Bronchial epithelial cell (primary cell): ENCODE measurements around the gene ORC6. TPM values are rescaled to one million over a fixed set of nuclear protein-coding genes. Genes with fewer than 3 reads are reported as not detected.

Source experiments
- DNase-seq: peaks from one replicate; pipeline ENCODE4 v3.0.0-alpha.2; 2010; ENCODE audit warnings: low read depth
- FAIRE-seq: peaks from 2 replicates; lab custom pipeline; 2011; peaks lifted over from hg19 to GRCh38; lab: Jason Lieb, UNC
- H3K27me3 ChIP-seq: 2 replicates; pipeline ENCODE4 v1.5.1; 2011; ENCODE audit warnings: low read length; ENCODE audit not compliant: control insufficient read depth, insufficient read depth
- H3K36me3 ChIP-seq: 2 replicates; pipeline ENCODE4 v1.5.1; 2011; ENCODE audit warnings: low read length; ENCODE audit not compliant: control insufficient read depth, insufficient read depth
- H3K4me3 ChIP-seq: 2 replicates; pipeline ENCODE4 v1.5.1; 2011; ENCODE audit warnings: mild to moderate bottlenecking, low read depth, low read length, control low read depth
- total RNA-seq: library from RNA; depleted of rRNA; stranded (reverse); fragments of >200 nt; gene quantifications from 2 replicates; pipeline ENCODE4 v1.2.1, GENCODE V29; 2014
- TF ChIP-seq, protein P1 (sequence below): IDR thresholded peaks from 2 replicates; pipeline ENCODE4 v1.5.1; 2011; ENCODE audit warnings: mild to moderate bottlenecking, moderate library complexity, low read length, control low read depth, inconsistent platforms; ENCODE audit not compliant: insufficient read depth, severe bottlenecking

The ORC6 gene
- total RNA-seq, 1 donor from 2014 or later = 1.3 TPM

- TF ChIP-seq, protein P1, sequence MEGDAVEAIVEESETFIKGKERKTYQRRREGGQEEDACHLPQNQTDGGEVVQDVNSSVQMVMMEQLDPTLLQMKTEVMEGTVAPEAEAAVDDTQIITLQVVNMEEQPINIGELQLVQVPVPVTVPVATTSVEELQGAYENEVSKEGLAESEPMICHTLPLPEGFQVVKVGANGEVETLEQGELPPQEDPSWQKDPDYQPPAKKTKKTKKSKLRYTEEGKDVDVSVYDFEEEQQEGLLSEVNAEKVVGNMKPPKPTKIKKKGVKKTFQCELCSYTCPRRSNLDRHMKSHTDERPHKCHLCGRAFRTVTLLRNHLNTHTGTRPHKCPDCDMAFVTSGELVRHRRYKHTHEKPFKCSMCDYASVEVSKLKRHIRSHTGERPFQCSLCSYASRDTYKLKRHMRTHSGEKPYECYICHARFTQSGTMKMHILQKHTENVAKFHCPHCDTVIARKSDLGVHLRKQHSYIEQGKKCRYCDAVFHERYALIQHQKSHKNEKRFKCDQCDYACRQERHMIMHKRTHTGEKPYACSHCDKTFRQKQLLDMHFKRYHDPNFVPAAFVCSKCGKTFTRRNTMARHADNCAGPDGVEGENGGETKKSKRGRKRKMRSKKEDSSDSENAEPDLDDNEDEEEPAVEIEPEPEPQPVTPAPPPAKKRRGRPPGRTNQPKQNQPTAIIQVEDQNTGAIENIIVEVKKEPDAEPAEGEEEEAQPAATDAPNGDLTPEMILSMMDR = no peak
- no peaks in the 10 kb centered on the region for H3K27me3 ChIP-seq
- DNase-seq = no peak
These were observed 47.2 kb downstream of the ORC6 start for GRCh38 chr16:46736695-46737094.

DNA sequence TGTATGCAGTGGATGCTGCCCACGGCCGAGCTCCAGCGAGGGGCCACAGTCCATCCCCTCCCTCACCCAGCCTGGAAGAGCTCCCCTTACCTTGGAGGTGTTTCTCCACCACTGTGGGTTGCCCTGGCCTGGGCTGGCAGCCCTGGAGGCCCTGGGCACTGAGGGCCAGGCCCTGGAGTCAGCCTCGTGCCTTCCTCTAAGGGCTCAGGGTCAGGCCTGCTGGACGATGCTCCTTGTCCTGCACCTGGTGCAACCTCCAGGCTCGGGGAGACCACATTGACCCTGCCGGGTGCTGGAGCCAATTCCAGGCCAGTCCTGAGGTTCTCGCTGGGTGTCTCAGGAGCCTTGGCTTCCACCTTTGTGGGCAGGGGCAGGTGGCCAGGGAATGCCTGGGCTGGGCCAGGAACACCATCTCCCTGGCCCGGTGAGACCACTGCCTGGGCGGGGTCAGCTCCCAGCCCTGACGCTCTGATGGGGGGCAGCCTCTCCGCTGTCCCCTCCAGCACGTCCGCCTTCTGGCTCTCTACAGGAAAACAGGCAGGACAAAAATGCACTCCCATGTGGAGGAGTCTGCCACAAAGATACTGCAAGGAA lies 48.3 kb downstream of the ORC6 start:
- no peak for FAIRE-seq
- H3K36me3 ChIP-seq = no peaks in the 10 kb centered on the region
- TF ChIP-seq, protein P1 = no peak
- H3K27me3 ChIP-seq = no peaks in the 10 kb centered on the region
- DNase-seq = no peak
- H3K4me3 ChIP-seq = no peak overlapping the region

More at GRCh38 chr16:46736695-46737094, 47.2 kb downstream of the ORC6 start:
- H3K36me3 ChIP-seq = no peaks in the 10 kb centered on the region
- no peak for FAIRE-seq
- H3K4me3 ChIP-seq = no peak overlapping the region

- DNase-seq (no peak), FAIRE-seq (no peak)
- TF ChIP-seq, protein P1 = no peak
- Histone ChIP-seq H3K27me3 (no peaks in the 10 kb centered on the region), H3K4me3 (no peak overlapping the region), H3K36me3 (no peaks in the 10 kb centered on the region)
These were observed 50.5 kb downstream of the ORC6 start for GRCh38 chr16:46739934-46740333.

GRCh38 chr16:46743232-46743719 lies 53.8 kb downstream of the ORC6 start:
- H3K4me3 ChIP-seq = no peak overlapping the region
- DNase-seq = peak; percentile 3
- no peak for FAIRE-seq
- TF ChIP-seq, protein P1 = no peak
- no peaks in the 10 kb centered on the region for H3K36me3 ChIP-seq
- no peaks in the 10 kb centered on the region for H3K27me3 ChIP-seq

DNA sequence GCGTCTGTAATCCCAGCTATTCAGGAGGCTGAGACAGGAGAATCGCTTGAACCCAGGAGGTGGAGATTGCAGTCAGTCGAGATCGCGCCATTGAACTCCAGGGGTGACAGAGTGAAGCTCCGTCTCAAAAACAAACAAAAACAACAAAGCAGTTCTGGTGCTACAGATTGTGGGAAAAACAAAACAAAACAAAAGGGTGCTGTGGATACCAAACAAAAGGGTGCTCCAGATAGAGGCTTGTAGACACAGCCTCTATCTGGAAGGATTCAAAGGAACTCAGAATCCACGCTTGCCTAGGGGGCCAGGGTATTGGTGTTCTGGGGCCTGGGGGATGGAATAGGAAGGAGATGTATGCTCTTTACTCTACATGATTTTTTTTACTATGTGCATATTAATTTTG lies 56.2 kb downstream of the ORC6 start:
- TF ChIP-seq, protein P1 = no peak
- Histone ChIP-seq H3K36me3 (no peaks in the 10 kb centered on the region), H3K4me3 (no peak overlapping the region), H3K27me3 (no peaks in the 10 kb centered on the region)
- FAIRE-seq (no peak), DNase-seq (no peak)
